ENCODE results near the gene CISH. TPM values are rescaled to one million over a fixed set of nuclear protein-coding genes. Genes with fewer than 3 reads are reported as not detected.
A peak's percentile ranks its signal among the peaks of the same experiment; 100 is the strongest.

Gene CISH
- total and polyA plus RNA-seq, 9 of the 15 experiments (the other 6 are each of a cell fraction or from before 2014, with no cell fraction given) = 1.7 to 47.7 (median 18.3) TPM

- TF ChIP-seq ZNF766 (CRISPR knock-in tag; conservative IDR thresholded peaks at IDR 0.05) (no peak), THAP12 (CRISPR knock-in tag; IDR thresholded peaks at IDR 0.05) (no peak), SAP30 (IDR thresholded peaks at IDR 0.05; ENCODE audit: borderline replicate concordance, insufficient read depth, low read depth, low read length, poor library complexity, severe bottlenecking) (peak; percentile 37), BHLHE40 (IDR thresholded peaks at IDR 0.05; ENCODE audit: low read length) (no peak), ARID2 (IDR thresholded peaks at IDR 0.05) (no peak), ZNF12 (CRISPR knock-in tag; IDR thresholded peaks at IDR 0.05) (no peak), ZNF24 (IDR thresholded peaks at IDR 0.05) (no peak), IRF2 (CRISPR knock-in tag; IDR thresholded peaks at IDR 0.05) (no peak), ETV5 (CRISPR knock-in tag; IDR thresholded peaks at IDR 0.05; ENCODE audit: low read depth) (peak; percentile 52; the same call in 1 of the 2 replicates), HMGN3 (IDR thresholded peaks at IDR 0.05; ENCODE audit: borderline replicate concordance, extremely low read depth, insufficient read length, low read depth, low read length) (no peak), ZNF143 (CRISPR knock-in tag; IDR thresholded peaks at IDR 0.05) (no peak), ZBTB11 (CRISPR knock-in tag; IDR thresholded peaks at IDR 0.05) (peak; percentile 94 to 99 (median 98)), ZNF384 (IDR thresholded peaks at IDR 0.05; ENCODE audit: low read depth, low read length) (no peak), SMAD4 (CRISPR knock-in tag; conservative IDR thresholded peaks at IDR 0.05) (peak; percentile 29; the same call in 1 of the 2 replicates), EP400 (IDR thresholded peaks at IDR 0.05) (peak; percentile 93), MCM3 (IDR thresholded peaks at IDR 0.05) (no peak), IRF9 (tag; IDR thresholded peaks at IDR 0.05) (no peak), ZBTB33 (CRISPR knock-in tag; IDR thresholded peaks at IDR 0.05) (no peak)
Observed at GRCh38 chr3:50568947-50569749, 42.4 kb downstream of the CISH start, which contains the start of gene HEMK1 (continued).

Measured in K562 (cell line).